Mucosa of gallbladder (tissue), 1 donor: ENCODE measurements around the gene FRS2. TPM values are rescaled to one million over a fixed set of nuclear protein-coding genes. Genes with fewer than 3 reads are reported as not detected.

ENCODE experiments used
- DNase-seq: peaks from one replicate; pipeline ENCODE4 v3.0.0-alpha.2; 2020; ENCODE audit warnings: low spot score
- total RNA-seq: library from RNA; stranded (reverse); gene quantifications from one replicate; pipeline ENCODE4 v1.2.1, GENCODE V29; 2021
- donor health status: DM: no; HTN: no; CAD: no.

The FRS2 gene
- total RNA-seq, 1 donor from 2014 or later = 31.1 TPM

DNA sequence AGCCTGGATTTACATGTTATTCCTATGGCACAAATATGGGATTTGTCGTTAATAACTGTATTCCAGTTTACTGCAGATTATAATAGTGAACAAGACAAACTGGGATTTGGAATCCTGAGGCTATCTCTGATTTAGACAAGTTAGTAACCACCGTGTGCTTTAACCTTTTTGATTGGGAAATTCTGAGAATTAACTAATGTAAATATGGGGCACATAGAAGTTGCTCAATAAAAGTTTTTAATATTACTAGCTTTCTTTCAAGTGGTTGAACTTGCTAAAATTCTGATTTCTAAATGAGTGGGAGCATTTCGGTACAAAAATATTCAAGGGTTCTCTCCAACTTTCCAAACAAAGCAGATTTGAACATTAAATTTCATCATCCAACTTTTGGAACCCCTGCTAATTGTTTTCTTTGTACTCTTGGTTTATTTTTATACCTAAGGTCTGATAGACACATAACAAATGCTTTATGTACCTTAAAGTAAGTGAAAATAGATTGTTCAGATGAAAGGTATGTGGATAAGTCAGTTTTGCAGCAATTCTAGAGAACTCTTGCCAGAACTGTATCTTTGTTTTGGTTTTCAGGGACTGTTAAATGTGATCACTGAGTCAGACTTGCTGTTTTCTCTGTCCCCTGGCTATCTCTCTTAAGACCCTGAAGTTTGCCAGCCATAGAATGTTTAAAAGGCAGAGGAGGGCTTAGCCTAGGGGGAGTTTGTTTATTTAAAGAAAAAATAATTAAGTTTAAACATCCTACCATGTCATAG, 57.5 kb downstream of the FRS2 start:
- no peak for DNase-seq

GRCh38 chr12:69529021-69529420, 58.8 kb downstream of the FRS2 start:
- DNase-seq = no peak

DNA sequence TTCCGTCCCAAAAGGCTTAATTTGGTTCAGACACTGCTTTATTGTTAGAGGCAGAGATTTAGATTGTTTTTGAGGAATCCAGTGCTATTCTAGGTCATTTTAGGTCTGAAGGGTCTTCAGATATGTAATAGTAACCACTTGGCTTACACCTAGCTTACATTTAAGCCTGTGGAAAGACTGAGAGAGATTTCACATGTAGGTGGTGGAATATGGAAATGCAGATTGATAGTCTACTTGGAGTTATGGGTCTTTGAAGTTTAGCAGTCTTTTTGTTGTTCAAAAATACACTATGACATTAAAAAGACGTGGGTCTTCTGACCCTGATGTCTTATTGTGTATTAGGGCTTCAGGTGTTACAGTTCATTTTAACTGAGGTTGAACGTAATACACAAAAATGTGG, 63.7 kb downstream of the FRS2 start:
- DNase-seq = no peak

DNA sequence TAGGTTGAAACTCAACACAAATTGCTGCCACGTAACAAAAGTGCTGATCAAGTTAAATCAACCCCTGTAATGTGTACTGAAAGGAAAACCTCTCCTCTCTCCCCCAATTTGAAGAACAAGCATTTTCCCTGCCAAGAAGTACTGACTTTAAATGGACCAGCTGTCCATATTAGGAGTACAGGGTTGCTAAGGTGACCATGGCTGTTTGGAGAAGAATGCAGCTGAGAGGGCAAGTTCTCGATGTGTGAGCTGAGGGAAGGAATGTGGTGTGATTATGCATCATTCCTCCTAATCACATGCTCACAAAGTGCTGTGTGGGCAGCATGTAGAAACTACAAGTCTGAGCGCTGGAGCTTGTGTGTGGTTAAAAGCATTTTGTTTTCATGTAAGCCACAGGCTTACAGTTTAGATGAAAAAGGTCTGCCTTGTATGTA, 64.2 kb downstream of the FRS2 start:
- peak; percentile 66 for DNase-seq

DNA sequence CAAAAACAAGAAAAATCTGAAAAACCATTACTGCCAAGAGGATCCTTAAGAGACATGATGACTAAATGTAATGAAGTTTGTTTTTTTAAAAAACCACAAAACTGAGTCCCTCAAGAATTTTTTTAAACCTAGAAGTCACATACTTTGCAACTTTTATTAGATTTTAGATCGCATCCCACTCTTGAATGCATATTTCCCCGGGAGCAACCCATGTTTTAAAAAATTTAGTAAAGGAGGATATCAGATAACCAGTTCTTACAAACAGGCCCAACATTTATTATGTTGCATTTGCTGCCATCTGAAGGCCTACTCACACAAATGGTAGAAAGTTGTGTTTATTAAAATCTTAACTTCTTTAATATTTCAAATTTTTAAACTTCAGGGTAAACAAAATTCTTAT, 70.8 kb downstream of the FRS2 start:
- DNase-seq = no peak

- no peak for DNase-seq
Observed at GRCh38 chr12:69544087-69544486, 73.9 kb downstream of the FRS2 start.

DNA sequence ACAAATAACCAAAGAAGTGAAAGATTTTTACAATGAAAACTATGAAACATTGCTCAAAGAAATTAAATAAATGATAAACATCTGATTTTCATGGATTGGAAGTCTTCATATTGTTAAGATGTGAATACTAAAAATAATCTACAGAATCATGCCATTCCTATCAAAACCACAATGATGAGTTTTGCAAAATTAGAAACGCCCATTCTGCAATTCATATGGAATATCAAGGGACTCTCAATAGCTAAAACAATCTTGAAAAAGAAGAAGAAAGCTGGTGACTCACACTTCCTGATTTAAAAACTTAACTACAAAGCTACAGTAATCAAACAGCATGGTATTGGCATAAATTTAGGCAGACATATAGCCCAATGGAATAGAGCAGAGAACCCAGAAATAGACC, 74.9 kb downstream of the FRS2 start:
- no peak for DNase-seq

DNA sequence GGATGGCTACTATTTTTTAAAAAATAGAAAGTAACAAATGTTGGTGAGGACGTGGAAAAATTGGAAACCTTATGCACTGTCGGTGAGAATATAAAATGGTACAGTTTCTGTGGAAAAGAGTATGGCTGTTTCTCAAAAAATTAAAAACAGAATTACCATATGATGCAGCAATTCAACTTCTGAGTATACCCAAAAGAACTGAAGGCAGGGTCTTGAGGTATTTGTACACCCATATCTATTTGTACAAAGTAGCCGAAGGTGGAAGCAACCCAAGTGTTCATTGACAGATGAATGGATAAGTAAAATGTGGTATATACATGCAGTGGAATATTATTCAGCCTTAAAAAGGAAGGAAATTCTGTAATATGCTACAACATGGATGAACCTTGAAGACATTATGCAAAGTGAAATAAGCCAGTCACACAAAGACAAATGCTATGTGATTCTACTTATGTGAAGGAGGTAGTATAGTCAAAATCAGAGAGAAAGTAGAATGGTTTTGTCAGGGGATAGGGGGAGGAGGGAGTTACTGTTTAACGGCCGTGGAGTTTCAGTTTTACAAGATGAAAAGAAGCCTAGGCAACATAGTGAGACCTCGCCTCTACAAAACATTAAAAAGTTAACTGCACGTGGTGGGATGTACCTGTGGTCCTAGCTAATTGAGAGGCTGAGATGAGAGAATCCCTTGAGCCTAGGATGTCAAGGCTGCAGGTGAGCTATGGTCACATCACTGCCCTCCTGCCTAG, 76.7 kb downstream of the FRS2 start:
- no peak for DNase-seq

GRCh38 chr12:69548687-69549086, 78.5 kb downstream of the FRS2 start:
- DNase-seq = no peak

- no peak for DNase-seq
Observed at GRCh38 chr12:69550569-69551350, 80.6 kb downstream of the FRS2 start.

- peak; percentile 18 for DNase-seq
Observed at GRCh38 chr12:69553628-69554248, 83.5 kb downstream of the FRS2 start.

GRCh38 chr12:69555461-69555860, 85.3 kb downstream of the FRS2 start:
- no peak for DNase-seq

DNA sequence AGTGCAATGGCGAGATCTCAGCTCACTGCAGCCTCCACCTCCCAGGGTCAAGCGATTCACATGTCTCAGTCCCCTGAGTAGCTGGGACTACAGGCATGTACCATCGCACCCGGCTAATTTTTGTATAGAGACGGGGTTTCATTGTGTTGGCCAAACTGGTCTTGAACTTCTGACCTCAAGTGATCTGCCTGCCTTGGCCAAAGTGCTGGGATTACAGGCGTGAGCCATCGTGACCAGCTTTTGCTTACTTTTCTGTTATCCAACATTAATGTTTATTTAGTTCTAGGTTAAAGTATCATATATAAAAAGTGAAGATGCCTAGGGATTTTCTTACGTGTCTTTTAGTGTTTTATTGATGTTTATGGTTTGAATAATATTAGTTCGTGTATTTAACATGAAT, 86.2 kb downstream of the FRS2 start:
- DNase-seq = no peak

DNA sequence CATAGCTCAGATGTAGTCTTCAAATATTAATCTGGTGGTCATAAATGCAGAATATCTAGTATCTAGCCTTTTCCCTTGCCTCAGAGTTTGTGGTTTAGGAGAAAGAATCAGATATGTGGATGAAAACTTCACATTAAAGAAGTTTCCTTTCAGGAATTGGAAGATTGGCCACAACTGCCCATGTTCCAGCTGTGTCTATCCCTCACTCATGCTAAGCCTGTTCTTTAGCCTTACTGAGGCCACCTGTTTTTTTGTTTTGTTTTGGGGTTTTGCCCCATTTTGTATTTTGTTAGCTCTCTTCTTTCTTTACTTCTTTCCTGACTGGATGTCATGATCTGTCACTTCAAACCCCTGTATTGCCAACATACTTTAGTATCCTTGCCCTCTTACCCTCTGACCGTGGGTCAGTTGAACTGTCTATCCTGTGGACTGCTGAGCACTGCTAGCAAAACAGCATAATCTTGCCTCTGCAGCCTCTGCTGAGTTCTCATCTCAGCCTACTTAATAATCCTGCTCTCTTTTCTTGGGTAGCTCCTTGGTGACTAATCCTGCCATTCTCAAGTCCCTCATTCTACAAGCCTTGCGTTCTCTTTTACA, 93.1 kb downstream of the FRS2 start:
- DNase-seq = no peak

GRCh38 chr12:69566603-69567002, 96.4 kb downstream of the FRS2 start:
- DNase-seq = no peak

GRCh38 chr12:69569236-69569635, 99.0 kb downstream of the FRS2 start:
- DNase-seq = no peak

- DNase-seq = no peak
Observed at GRCh38 chr12:69570000-69570516, 99.9 kb downstream of the FRS2 start.

GRCh38 chr12:69570545-69571399, 100.6 kb downstream of the FRS2 start:
- DNase-seq = peak; percentile 56

DNA sequence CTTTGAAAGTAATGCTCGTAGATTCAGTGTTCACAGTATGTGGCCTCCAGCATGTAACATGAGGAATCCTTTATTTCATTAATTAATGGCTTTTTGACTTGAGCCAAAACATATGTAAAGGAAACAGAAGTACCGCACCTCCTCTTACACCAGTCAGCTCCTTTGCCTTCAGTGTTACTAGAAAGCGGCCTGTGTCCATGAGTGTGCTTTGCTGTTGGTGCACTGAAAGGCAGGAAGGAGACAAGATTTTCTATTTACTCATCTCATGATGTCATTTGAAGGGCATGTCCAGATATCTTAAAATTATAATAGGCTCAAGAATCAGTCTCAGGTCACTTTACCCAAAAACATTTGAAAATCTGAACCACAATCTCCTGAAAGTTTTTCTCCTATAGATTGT, 105.2 kb downstream of the FRS2 start:
- no peak for DNase-seq

DNA sequence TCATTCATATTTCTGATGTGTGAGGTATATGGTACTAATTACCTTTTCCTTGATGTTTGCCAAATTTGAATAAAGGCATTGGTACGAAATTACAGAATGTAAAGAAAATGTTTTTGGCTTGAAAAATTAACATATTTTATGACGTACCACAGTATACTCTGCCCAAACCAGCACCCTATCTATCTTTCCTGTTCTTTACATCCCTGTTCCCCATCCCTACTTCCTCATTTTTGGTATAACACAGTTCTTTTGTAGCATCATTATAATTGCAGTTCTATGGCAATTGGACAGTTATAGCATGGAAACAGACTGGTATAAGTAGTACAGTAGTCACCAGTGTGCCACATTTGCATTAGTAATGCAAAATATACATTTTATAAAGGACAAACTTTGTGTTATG, 108.1 kb downstream of the FRS2 start:
- DNase-seq = no peak
